SU-DHL-6 (cell line): ENCODE results near the gene BABAM1.

Experiments used
- H2AFZ ChIP-seq: fragments of 200-600 bp; sonication (generic); 2 replicates; pipeline ENCODE4 v1.6.1; 2014; ENCODE audit warnings: low read depth, mild to moderate bottlenecking, moderate library complexity, mixed read lengths, antibody characterized with exemption, low read length; ENCODE audit not compliant: severe bottlenecking
- H3F3A ChIP-seq: fragments of 200-600 bp; shearing (Covaris generic); 2 replicates; pipeline ENCODE4 v1.6.0; 2016; ENCODE audit warnings: antibody characterized with exemption, mild to moderate bottlenecking; ENCODE audit not compliant: insufficient read depth
- H3K27ac ChIP-seq: fragments of 200-600 bp; sonication (generic); 2 replicates; pipeline ENCODE4 v1.5.1; 2016; ENCODE audit warnings: low read depth, mild to moderate bottlenecking, low read length, moderate library complexity, mixed read lengths
- H3K27me3 ChIP-seq: fragments of 200-600 bp; sonication (generic), shearing (Covaris generic); 2 replicates; pipeline ENCODE4 v1.6.0; 2014; ENCODE audit warnings: mild to moderate bottlenecking, low read length
- H3K36me3 ChIP-seq: fragments of 200-600 bp; sonication (generic); 2 replicates; pipeline ENCODE4 v1.6.1; 2014; ENCODE audit warnings: mild to moderate bottlenecking, low read length, mixed read lengths
- H3K4me2 ChIP-seq: fragments of 300-600, 200-600 bp; shearing (Covaris generic), sonication (generic); 2 replicates; pipeline ENCODE4 v1.6.0; 2014; ENCODE audit warnings: low read length, low read depth, mild to moderate bottlenecking; ENCODE audit not compliant: poor library complexity, severe bottlenecking
- H3K4me3 ChIP-seq: fragments of 200-600 bp; sonication (generic); 2 replicates; pipeline ENCODE4 v1.5.1; 2014; ENCODE audit warnings: antibody characterized with exemption, low read length, mild to moderate bottlenecking, mixed read lengths; ENCODE audit not compliant: insufficient read depth, poor library complexity, severe bottlenecking
- H3K79me2 ChIP-seq: fragments of 200-600 bp; sonication (generic); 2 replicates; pipeline ENCODE4 v1.6.1; 2014; ENCODE audit warnings: mild to moderate bottlenecking, low read length, moderate library complexity; ENCODE audit not compliant: insufficient read depth
- H3K9ac ChIP-seq: fragments of 200-600 bp; sonication (generic); 2 replicates; pipeline ENCODE4 v1.7.0; 2014; ENCODE audit warnings: mild to moderate bottlenecking, low read length
- H3K9me2 ChIP-seq: fragments of 200-600 bp; sonication (generic); replicated peaks from 2 replicates; pipeline ENCODE4 v1.6.1; 2014; ENCODE audit warnings: low read length; ENCODE audit not compliant: insufficient read depth
- H3K9me3 ChIP-seq: fragments of 200-600 bp; sonication (generic); 2 replicates; pipeline ENCODE4 v1.6.1; 2014; ENCODE audit warnings: low read length, mixed read lengths; ENCODE audit not compliant: insufficient read depth
- H4K20me1 ChIP-seq: fragments of 200-600 bp; sonication (generic); 2 replicates; pipeline ENCODE4 v1.6.1; 2014; ENCODE audit warnings: low read depth, mild to moderate bottlenecking, antibody characterized with exemption, low read length, moderate library complexity, mixed read lengths
- CTCF ChIP-seq: fragments of 200-600 bp; sonication (generic); IDR thresholded peaks from one replicate; pipeline ENCODE4 v1.5.1; 2017; ENCODE audit warnings: antibody characterized with exemption, mild to moderate bottlenecking, low read length, moderate library complexity; ENCODE audit not compliant: insufficient read depth, poor library complexity, severe bottlenecking
- EZH2phosphoT487 ChIP-seq: fragments of 200-600 bp; sonication (generic), shearing (Covaris generic); conservative IDR thresholded peaks from 2 replicates; pipeline ENCODE4 v1.6.1; 2018; ENCODE audit warnings: mild to moderate bottlenecking, antibody characterized with exemption, low read length, moderate library complexity, mixed read lengths

BABAM1 gene

DNA sequence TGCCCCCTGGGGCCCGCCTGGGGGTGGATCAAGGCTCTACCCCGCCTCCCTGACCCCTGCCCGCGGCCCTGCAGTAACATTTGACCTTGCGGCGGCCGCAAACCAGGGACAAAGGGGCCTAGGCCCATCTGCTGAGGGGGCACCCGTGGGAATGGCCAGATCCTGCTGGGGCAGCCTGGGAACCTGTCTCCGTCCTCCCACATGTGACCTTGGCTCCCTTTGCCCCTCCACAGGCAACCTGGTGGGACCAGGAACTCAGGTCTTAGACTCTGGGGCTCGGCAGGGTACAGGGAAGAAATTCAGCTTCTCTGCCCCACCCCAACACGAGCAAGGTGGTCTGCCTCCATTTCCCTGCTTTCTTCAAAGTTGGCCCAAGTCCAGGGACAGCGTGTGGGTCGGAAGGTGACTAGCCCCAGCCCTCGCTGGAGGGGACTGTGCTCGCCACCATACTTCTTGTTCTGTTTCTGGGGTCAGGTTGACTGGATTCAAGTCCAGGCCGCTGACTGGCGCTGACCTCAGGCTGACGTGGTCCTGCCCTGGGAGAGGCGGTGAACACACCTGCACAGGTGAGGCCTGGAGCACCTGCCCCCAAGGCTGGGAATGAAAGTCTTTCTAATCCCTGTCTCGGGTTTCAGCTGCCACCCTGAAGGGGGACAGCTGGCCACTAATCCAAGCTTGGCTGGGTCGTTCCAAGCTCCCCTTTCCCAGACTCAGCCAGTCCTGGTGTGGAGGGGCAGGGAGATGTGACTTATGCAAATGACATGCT is 19.0 kb upstream of the BABAM1 start:
- H3K36me3 ChIP-seq: no peaks in the 10 kb centered on the region
- no peak overlapping the region for H3K27ac ChIP-seq
- H2AFZ ChIP-seq: no peak overlapping the region

GRCh38 chr19:17249887-17250548 is 17.2 kb upstream of the BABAM1 start:
- no peak overlapping the region for H3K27ac ChIP-seq
- H3K9me2 ChIP-seq: no peaks in the 10 kb centered on the region
- H4K20me1 ChIP-seq: no peaks in the 10 kb centered on the region
- no peaks in the 10 kb centered on the region for H3K27me3 ChIP-seq
- no peaks in the 10 kb centered on the region for H3K9me3 ChIP-seq
- H3K4me3 ChIP-seq: no peak overlapping the region
- H3K36me3 ChIP-seq: no peaks in the 10 kb centered on the region
- TF ChIP-seq CTCF (no peak), EZH2phosphoT487 (no peak)
- H3K4me2 ChIP-seq: no peak overlapping the region
- H2AFZ ChIP-seq: no peak overlapping the region
- peaks cover 10% of the 10 kb centered on the region; the same call in 1 of the 2 replicates for H3F3A ChIP-seq
- H3K79me2 ChIP-seq: no peaks in the 10 kb centered on the region
- no peak overlapping the region for H3K9ac ChIP-seq

More for the DNA sequence above, 19.0 kb upstream of the BABAM1 start:
- Histone ChIP-seq H3K4me2 (no peak overlapping the region), H3K9ac (no peak overlapping the region), H3K4me3 (no peak overlapping the region), H3F3A (peaks cover 10% of the 10 kb centered on the region; the same call in 1 of the 2 replicates), H3K9me3 (no peaks in the 10 kb centered on the region), H3K9me2 (no peaks in the 10 kb centered on the region), H4K20me1 (no peaks in the 10 kb centered on the region), H3K27me3 (no peaks in the 10 kb centered on the region), H3K79me2 (peaks cover 3% of the 10 kb centered on the region; the same call in 1 of the 2 replicates)
- TF ChIP-seq EZH2phosphoT487: no peak
- TF ChIP-seq CTCF: no peak

- Histone ChIP-seq H3K9ac (no peak overlapping the region), H3K9me3 (no peaks in the 10 kb centered on the region), H3K36me3 (no peaks in the 10 kb centered on the region), H3K4me3 (no peak overlapping the region), H3K9me2 (no peaks in the 10 kb centered on the region), H3K79me2 (no peaks in the 10 kb centered on the region), H3F3A (no peaks in the 10 kb centered on the region), H3K27me3 (no peaks in the 10 kb centered on the region), H3K27ac (no peak overlapping the region), H4K20me1 (no peaks in the 10 kb centered on the region), H3K4me2 (no peak overlapping the region), H2AFZ (no peak overlapping the region)
- no peak for TF ChIP-seq EZH2phosphoT487
- no peak for TF ChIP-seq CTCF
Observed at GRCh38 chr19:17254636-17255035, 12.6 kb upstream of the BABAM1 start.
